Limb (tissue), 2 donors: ENCODE data around the gene APOO.
A peak's percentile ranks its signal among the peaks of the same experiment; 100 is the strongest.

Experiments used
- DNase-seq, 2 donors: peaks; one replicate each; pipeline ENCODE4 v3.0.0-alpha.2; 2016; ENCODE audit errors: extremely low spot score in 2 of 2

The APOO gene

GRCh38 chrX:23786268-23786815 lies 121.4 kb downstream of the APOO start:
- DNase-seq, result no peak

DNA sequence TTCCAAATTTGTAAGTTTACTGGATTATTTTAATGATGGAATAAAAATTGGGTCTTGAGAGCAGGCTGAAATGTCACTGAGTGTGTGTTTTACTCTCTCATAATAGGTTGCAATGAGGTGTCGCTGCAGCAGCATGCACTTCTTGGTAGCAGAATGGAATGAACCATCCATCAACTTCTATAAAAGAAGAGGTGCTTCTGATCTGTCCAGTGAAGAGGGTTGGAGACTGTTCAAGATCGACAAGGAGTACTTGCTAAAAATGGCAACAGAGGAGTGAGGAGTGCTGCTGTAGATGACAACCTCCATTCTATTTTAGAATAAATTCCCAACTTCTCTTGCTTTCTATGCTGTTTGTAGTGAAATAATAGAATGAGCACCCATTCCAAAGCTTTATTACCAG lies 122.2 kb downstream of the APOO start:
- no peak for DNase-seq

DNA sequence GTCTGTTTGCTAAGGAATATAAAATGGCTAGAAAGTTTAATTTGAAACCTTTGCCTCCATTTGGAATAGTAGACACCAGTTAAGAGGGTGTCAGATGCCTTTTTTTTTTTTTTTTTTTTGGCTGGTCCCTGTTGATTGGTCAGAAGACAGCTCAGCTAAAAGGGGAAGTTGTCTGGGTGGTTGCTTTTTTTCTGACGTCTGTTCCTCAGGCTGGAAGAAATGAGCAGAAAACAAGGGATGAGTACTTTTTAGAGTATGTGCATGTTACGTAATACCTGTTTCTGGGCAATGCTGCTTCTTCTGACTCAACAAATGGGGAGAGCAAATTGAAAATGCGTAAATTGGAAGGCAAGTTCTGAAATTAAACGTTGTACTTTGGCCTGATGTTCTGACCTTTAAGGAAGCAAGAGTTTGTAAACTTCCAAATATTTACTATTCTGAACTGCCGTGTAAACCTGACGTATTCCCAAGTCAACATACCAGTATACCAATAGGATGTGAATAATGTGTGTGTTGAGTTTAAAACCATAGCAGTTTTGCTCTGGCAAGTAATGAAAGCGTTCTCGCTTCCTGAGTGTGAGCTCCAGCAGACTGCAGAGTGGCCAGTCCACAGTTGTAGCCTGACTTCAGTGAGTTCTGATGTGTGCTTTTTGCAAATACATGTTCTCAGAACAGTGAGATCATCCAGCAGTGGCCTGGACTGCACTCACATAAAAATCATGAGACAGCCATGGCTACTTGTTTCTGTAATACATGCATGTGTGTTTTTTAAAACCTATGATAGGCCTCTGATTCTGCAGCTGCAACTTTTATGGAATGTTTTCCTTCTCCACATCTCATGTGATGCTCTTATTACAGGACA lies 123.0 kb downstream of the APOO start:
- DNase-seq, result no peak

- peak in 1 of 2 donors; percentile 41 for DNase-seq
These were observed 123.9 kb downstream of the APOO start for GRCh38 chrX:23783589-23784469.
